HT-29 (cell line): ENCODE data around the gene CDH4. TPM values are rescaled to one million over a fixed set of nuclear protein-coding genes. Genes with fewer than 3 reads are reported as not detected.

Experiments
- DNase-seq: peaks from one replicate; pipeline ENCODE4 v3.0.0-alpha.2; 2015; ENCODE audit warnings: low spot score
- total RNA-seq: library from RNA; depleted of rRNA; stranded (reverse); fragments of >200 nt; shearing (Covaris generic); gene quantifications from 2 replicates; pipeline ENCODE4 v1.2.3, GENCODE V29; 2014

CDH4 gene
- total RNA-seq, 1 experiment from 2014 or later, result not detected

GRCh38 chr20:61985096-61985495 lies 733.0 kb downstream of the CDH4 start:
- no peak for DNase-seq

- no peak for DNase-seq
Measured at GRCh38 chr20:61986762-61987321, 734.8 kb downstream of the CDH4 start.

GRCh38 chr20:61988665-61989064 lies 736.6 kb downstream of the CDH4 start:
- DNase-seq, result no peak

- no peak for DNase-seq
Measured at GRCh38 chr20:61989741-61990140, 737.7 kb downstream of the CDH4 start.
